ENCODE data around the gene HSPA12B. TPM values are rescaled to one million over a fixed set of nuclear protein-coding genes. Genes with fewer than 3 reads are reported as not detected.
A peak's percentile ranks its signal among the peaks of the same experiment; 100 is the strongest.

The HSPA12B gene
- total and polyA plus RNA-seq, 2 of the 13 experiments (the other 11 are each of a cell fraction or from before 2014, with no cell fraction given), result 0.01 TPM; not detected in 1

DNA sequence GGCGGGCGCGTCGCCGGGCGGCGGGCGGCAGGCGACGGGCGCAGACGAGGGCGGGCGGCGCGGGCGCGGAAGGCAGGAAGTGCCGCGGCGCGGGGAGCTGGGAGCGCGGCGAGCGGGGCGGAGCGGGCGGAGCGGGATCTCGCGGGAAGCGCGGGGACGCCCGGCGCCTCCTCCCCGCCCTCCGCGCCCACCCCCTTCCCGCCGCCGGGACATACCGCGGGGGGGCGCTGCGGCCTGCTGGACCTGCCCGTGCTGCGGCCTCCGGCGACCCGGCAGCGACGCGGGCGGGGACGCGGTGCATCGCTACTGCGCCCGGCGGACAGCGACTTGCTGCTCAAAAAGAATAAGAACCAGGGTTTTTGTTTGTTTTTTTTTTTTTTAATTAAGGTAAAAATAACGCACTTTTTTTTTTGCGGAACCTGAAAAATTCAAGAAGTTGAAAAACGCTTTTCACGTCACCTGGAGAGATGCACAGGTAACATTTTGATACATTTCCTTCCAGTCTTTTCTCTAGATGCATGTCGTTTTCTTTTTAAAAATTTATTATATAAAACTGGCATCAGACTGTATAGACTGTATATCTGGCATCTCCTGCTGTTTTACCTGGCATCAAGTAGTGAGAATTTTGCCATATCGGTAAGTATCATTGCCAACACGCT, 54.3 kb downstream of the HSPA12B start, which contains the start of gene CENPB:
Gene CENPB, minus strand, starts transcription at position 76 of the 659 bp plus-strand sequence. CDS start 257 bp downstream, outside the sequence.
- no TSS peak for BruUV-seq (replicated peaks)
- peak within 1 kb of the TSS; percentile 82 for H3K9ac ChIP-seq (ENCODE audit: insufficient read depth, low read depth, low read length)
- H3K36me3 ChIP-seq (replicated peaks in 1 of 2; ENCODE audit: control insufficient read depth in 1 of 2, insufficient read depth in 2 of 2, low read length in 2 of 2), result no peaks in the 10 kb centered on the region
- H3K27me3 ChIP-seq (ENCODE audit: control insufficient read depth in 1 of 2, insufficient read depth in 2 of 2, low read length in 2 of 2), result peaks cover 0 to 18% of the 10 kb centered on the region in 2 experiments; a peak in 3 of 5 replicates
- no peak for FAIRE-seq
- no peaks in the 10 kb centered on the region for H3K9me3 ChIP-seq (ENCODE audit: low read length)
- H3K4me2 ChIP-seq (ENCODE audit: low read depth, low read length), result peak within 1 kb of the TSS; percentile 94
- H4K20me1 ChIP-seq (ENCODE audit: insufficient read depth, low read length), result peaks cover 5% of the 10 kb centered on the region; the same call in 1 of the 2 replicates
- ATAC-seq, result peak; percentile 83
- ChIA-PET CTCF (ENCODE audit: low intra/inter-chr PET ratio, low total read pairs) (interaction anchor here (0.6 to 4.6 kb wide), 8 partner anchors 9 to 298 kb away, joined by 3 to 119 read pairs (median 4); partner anchors contain the start of genes AP5S1 and CDC25B), POLR2A (interaction anchor here (1.0 to 10.4 kb wide), 14 partner anchors 9 to 297 kb away, joined by 3 to 134 read pairs (median 4); partner anchors contain the start of genes ADISSP, AP5S1 and CDC25B)
- in situ Hi-C loops (cut with HindIII; ENCODE audit: extremely low pct_ligation_motif_present, low pct_unique_long_range_greater_than_20kb), result loop anchor here (5.0 kb wide), 1 partner anchor 61 kb away; the partner anchor contains the start of gene MAVS
- 1% methylated on average over 66 of the region's 70 CpGs for WGBS (ENCODE audit: low lambda C conversion rate)
- DNase-seq (ENCODE audit: low spot score), result peak; percentile 83
- H3K79me2 ChIP-seq (ENCODE audit: insufficient read depth, low read length), result peaks cover 9% of the 10 kb centered on the region
- H3K4me1 ChIP-seq (ENCODE audit: insufficient read depth, low read length), result peaks cover 79% of the 10 kb centered on the region
- intact Hi-C loops (cut with micrococcal nuclease; ENCODE audit: unreplicated experiment), result loop anchor here (1.0 to 2.0 kb wide), 3 partner anchors 32 to 69 kb away; partner anchors contain the start of gene MAVS
- peak within 1 kb of the TSS; percentile 34 for H3K27ac ChIP-seq (ENCODE audit: extremely low read length, insufficient read depth, low read length)
- H2AFZ ChIP-seq (ENCODE audit: low read length), result peak within 1 kb of the TSS; percentile 75
- peak within 1 kb of the TSS; percentile 57 to 82 (median 82) for H3K4me3 ChIP-seq (replicated peaks in 1 of 3; ENCODE audit: insufficient read depth in 1 of 3, low read depth in 2 of 3, low read length in 3 of 3)
- TF ChIP-seq MLLT10 (CRISPR knock-in tag; IDR thresholded peaks at IDR 0.05), result no peak
- TF ChIP-seq ZNF574 (CRISPR knock-in tag; IDR thresholded peaks at IDR 0.05), result peak; percentile 61
- TF ChIP-seq ZNF687 (CRISPR knock-in tag; IDR thresholded peaks at IDR 0.05), result peak; percentile 67; the same call in 1 of the 2 replicates
- TF ChIP-seq ZNF367 (CRISPR knock-in tag; IDR thresholded peaks at IDR 0.05; ENCODE audit: borderline replicate concordance), result no peak
- peak; percentile 43; the same call in 1 of the 2 replicates for TF ChIP-seq ZSCAN20 (CRISPR knock-in tag; IDR thresholded peaks at IDR 0.05; ENCODE audit: borderline replicate concordance)
- TF ChIP-seq PHF20 (CRISPR knock-in tag; IDR thresholded peaks at IDR 0.05), result peak; percentile 24; the same call in 1 of the 2 replicates
- TF ChIP-seq RXRB (CRISPR knock-in tag; IDR thresholded peaks at IDR 0.05; ENCODE audit: borderline replicate concordance), result peak; percentile 62; the same call in 1 of the 2 replicates
- no peak for TF ChIP-seq IKZF4 (CRISPR knock-in tag; IDR thresholded peaks at IDR 0.05; ENCODE audit: borderline replicate concordance, low read depth, not compliant biosample characterization)
- TF ChIP-seq RBM39 (IDR thresholded peaks at IDR 0.05; ENCODE audit: low read depth, low read length, poor library complexity, severe bottlenecking), result no peak
- TF ChIP-seq, protein P1, sequence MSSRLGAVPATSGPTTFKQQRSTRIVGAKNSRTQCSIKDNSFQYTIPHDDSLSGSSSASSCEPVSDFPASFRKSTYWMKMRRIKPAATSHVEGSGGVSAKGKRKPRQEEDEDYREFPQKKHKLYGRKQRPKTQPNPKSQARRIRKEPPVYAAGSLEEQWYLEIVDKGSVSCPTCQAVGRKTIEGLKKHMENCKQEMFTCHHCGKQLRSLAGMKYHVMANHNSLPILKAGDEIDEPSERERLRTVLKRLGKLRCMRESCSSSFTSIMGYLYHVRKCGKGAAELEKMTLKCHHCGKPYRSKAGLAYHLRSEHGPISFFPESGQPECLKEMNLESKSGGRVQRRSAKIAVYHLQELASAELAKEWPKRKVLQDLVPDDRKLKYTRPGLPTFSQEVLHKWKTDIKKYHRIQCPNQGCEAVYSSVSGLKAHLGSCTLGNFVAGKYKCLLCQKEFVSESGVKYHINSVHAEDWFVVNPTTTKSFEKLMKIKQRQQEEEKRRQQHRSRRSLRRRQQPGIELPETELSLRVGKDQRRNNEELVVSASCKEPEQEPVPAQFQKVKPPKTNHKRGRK (CRISPR knock-in tag; IDR thresholded peaks at IDR 0.05), result no peak
- no peak for TF ChIP-seq ZSCAN30 (CRISPR knock-in tag; IDR thresholded peaks at IDR 0.05)

Data from HepG2 (cell line).